ENCODE measurements around the gene EEF2. TPM values are rescaled to one million over a fixed set of nuclear protein-coding genes. Genes with fewer than 3 reads are reported as not detected.

The EEF2 gene
- total RNA-seq, 1 donor from 2014 or later = 2,896 TPM

DNA sequence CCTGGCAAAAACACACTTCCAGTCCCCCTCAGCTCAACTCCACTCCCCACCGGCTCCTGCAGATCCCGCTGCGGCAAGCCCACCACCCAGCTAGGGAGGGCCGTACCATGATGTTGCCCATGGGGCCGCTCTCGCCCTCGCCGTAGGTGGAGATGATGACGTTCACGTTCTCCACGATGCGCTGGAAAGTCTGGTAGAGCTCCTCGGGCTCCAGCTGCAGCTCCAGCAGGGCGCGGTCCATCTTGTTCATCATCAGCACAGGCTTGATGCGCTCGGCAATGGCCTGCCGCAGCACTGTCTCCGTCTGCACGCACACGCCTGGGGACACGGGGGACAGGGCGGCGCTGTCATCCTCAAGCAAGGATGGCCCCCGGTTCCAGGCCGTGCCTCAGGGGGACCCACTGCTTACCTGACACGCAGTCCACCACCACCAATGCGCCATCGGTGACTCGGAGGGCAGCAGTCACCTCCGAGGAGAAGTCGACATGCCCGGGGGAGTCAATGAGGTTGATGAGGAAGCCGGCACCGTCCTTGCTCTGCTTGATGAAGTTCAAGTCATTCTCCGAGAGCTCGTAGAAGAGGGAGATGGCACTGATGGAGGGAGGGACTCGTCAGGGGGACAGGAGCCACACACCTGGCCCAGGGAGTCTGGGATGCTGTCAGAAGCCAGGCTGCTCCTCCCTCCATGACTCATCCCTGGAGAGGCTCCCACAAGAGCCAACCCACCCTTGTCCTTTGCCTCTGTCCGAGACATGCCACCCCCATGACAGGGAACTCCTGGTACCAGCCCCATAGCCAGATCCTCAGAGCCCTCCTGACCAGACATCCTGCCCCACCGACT is 2.3 kb downstream of the EEF2 start:
- no peak for DNase-seq (ENCODE audit: low spot score)
- H3K27ac Mint-ChIP-seq (ENCODE audit: unreplicated experiment) = peak overlapping the region; percentile 66
- H3K4me1 Mint-ChIP-seq (ENCODE audit: unreplicated experiment) = peaks cover 27% of the 10 kb centered on the region
- H3K4me3 Mint-ChIP-seq (ENCODE audit: unreplicated experiment) = peak overlapping the region; percentile 99
- H3K36me3 Mint-ChIP-seq (ENCODE audit: low read depth, unreplicated experiment) = peaks cover 34% of the 10 kb centered on the region
- no peaks in the 10 kb centered on the region for H3K9me3 Mint-ChIP-seq (ENCODE audit: unreplicated experiment)
- peaks cover 26% of the 10 kb centered on the region for H3K27me3 Mint-ChIP-seq (ENCODE audit: unreplicated experiment)
- TF ChIP-seq, protein P1, sequence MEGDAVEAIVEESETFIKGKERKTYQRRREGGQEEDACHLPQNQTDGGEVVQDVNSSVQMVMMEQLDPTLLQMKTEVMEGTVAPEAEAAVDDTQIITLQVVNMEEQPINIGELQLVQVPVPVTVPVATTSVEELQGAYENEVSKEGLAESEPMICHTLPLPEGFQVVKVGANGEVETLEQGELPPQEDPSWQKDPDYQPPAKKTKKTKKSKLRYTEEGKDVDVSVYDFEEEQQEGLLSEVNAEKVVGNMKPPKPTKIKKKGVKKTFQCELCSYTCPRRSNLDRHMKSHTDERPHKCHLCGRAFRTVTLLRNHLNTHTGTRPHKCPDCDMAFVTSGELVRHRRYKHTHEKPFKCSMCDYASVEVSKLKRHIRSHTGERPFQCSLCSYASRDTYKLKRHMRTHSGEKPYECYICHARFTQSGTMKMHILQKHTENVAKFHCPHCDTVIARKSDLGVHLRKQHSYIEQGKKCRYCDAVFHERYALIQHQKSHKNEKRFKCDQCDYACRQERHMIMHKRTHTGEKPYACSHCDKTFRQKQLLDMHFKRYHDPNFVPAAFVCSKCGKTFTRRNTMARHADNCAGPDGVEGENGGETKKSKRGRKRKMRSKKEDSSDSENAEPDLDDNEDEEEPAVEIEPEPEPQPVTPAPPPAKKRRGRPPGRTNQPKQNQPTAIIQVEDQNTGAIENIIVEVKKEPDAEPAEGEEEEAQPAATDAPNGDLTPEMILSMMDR (IDR thresholded peaks at IDR 0.05; ENCODE audit: unreplicated experiment) = no peak

DNA sequence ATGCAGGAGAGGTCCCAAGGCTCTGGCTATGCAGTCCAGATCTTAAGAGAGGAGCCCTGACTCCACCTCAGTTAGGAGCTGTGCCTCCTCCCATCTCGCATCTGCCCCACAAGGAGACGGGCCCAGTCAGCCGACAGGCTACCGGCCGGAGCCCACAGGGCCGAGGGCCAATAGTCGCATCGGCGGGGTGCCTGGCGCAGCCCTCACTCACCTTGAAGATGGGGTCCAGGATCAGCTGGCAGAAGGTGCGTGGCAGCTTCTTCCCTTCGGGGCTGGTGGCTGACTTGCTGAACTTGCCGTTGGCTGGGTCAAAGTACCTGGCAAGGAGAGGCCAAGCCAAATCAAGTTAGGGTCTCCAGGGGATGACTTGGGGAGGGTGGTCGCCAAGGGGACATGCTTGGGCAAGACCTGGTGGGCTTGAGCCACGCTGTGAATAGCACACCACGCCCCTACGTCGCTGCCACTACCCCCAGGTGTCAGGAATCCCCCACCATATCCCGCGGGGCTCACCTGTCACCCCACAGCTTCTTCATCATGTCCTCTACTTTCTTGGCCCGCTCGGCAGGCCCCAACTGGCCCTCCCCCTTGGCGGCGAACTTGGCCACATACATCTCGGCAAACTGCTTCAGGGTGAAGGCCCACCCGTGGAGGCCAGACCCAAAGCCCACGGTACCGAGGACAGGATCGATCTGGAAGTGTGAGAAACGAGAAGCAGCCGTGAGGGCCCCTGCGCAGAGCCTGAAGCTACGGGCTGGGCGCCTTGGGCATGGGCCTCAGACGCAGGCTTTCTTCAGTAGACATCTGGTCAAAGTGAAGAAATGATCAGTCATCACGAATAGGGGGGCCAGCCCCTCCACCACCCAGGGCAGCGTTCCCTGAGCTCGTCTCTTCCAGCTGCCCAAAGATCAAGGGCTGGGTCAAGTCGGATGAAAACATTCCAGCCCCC is 3.3 kb downstream of the EEF2 start:
- peak overlapping the region; percentile 99 for H3K4me3 Mint-ChIP-seq (ENCODE audit: unreplicated experiment)
- H3K4me1 Mint-ChIP-seq (ENCODE audit: unreplicated experiment) = peaks cover 25% of the 10 kb centered on the region
- no peaks in the 10 kb centered on the region for H3K9me3 Mint-ChIP-seq (ENCODE audit: unreplicated experiment)
- H3K27ac Mint-ChIP-seq (ENCODE audit: unreplicated experiment) = no peak overlapping the region
- H3K27me3 Mint-ChIP-seq (ENCODE audit: unreplicated experiment) = peaks cover 26% of the 10 kb centered on the region
- DNase-seq (ENCODE audit: low spot score) = no peak
- TF ChIP-seq, protein P1 (IDR thresholded peaks at IDR 0.05; ENCODE audit: unreplicated experiment) = no peak
- peaks cover 40% of the 10 kb centered on the region for H3K36me3 Mint-ChIP-seq (ENCODE audit: low read depth, unreplicated experiment)

DNA sequence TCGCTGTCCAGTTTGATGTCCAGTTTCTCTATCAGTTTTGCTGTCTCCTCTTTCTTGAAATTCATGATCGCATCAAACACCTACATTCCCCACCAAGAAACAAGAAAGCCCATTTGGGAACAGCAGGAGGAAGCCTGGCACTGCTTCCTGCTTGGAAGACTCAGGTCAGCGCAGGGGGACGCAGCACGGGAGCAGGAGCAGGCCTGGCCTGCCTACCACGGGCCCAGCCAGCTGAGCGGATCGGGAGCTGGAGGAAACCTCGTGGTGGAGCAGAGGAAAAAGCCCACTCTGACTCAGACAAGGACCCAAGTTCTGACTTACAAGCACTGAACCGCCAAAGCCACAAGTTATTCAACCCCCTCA is 3.9 kb downstream of the EEF2 start:
- peak overlapping the region; percentile 55 for H3K27ac Mint-ChIP-seq (ENCODE audit: unreplicated experiment)
- TF ChIP-seq, protein P1 (IDR thresholded peaks at IDR 0.05; ENCODE audit: unreplicated experiment) = no peak
- H3K27me3 Mint-ChIP-seq (ENCODE audit: unreplicated experiment) = peaks cover 26% of the 10 kb centered on the region
- DNase-seq (ENCODE audit: low spot score) = no peak
- H3K9me3 Mint-ChIP-seq (ENCODE audit: unreplicated experiment) = no peaks in the 10 kb centered on the region
- H3K36me3 Mint-ChIP-seq (ENCODE audit: low read depth, unreplicated experiment) = peaks cover 42% of the 10 kb centered on the region
- H3K4me3 Mint-ChIP-seq (ENCODE audit: unreplicated experiment) = peak overlapping the region; percentile 33
- H3K4me1 Mint-ChIP-seq (ENCODE audit: unreplicated experiment) = peaks cover 20% of the 10 kb centered on the region

DNA sequence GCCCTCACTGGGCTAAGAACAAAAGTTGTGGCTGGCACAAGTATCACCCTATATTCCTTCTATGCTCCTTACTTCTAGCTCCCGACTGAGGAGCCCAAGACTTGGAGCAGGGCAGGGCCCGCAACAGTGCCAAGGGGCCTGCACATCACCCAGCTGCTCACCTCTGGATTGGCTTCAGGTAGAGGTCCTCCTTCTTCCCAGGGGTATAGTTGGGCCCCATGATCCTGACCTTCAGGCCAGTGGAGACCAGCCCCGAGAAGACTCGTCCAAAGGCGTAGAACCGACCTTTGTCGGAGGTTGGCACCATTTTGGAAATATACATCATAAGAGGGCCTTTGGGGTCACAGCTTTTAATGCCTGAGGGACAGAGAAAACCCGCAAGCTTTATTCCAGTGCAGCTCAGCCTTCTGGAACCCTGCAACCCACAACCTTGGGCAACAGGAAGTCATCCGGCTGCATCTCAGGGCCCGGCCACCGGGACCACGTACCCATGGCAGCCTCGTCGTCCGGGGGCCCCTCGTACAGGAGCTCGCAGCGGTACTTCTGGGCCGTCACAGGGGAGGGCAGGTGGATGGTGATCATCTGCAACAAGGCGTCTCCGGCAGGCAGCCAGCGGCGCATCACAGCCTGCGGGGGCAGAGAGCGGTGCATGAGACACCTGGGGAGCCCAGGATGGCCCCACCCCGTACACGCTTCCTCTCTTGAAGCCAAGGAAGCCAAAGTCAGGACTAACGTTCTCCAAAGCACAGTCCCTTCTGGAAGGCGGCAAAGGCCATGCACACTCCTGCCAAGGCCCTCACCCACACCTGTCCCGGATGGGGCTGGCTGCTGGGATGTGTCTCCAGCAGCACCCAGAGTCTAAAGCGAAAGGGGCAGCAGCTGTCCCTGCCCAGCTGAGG is 4.7 kb downstream of the EEF2 start:
- no peaks in the 10 kb centered on the region for H3K9me3 Mint-ChIP-seq (ENCODE audit: unreplicated experiment)
- DNase-seq (ENCODE audit: low spot score) = no peak
- TF ChIP-seq, protein P1 (IDR thresholded peaks at IDR 0.05; ENCODE audit: unreplicated experiment) = no peak
- peaks cover 26% of the 10 kb centered on the region for H3K27me3 Mint-ChIP-seq (ENCODE audit: unreplicated experiment)
- H3K27ac Mint-ChIP-seq (ENCODE audit: unreplicated experiment) = no peak overlapping the region
- H3K4me1 Mint-ChIP-seq (ENCODE audit: unreplicated experiment) = peaks cover 18% of the 10 kb centered on the region
- H3K4me3 Mint-ChIP-seq (ENCODE audit: unreplicated experiment) = no peak overlapping the region
- peaks cover 42% of the 10 kb centered on the region for H3K36me3 Mint-ChIP-seq (ENCODE audit: low read depth, unreplicated experiment)

All from endothelial cell (in vitro differentiated cells).